WTC11 (cell line): ENCODE measurements around the gene SAPCD2. TPM values are rescaled to one million over a fixed set of nuclear protein-coding genes. Genes with fewer than 3 reads are reported as not detected.

Source experiments
- ATAC-seq: fragments of 200-7000 bp; cut with Tn5 transposase; 2 replicates; pipeline ENCODE4 v1.10.0; 2021; ENCODE audit warnings: mild to moderate bottlenecking, moderate library complexity
- CTCF ChIA-PET: fragments of 300-600 bp; sonication (Branson Sonifier 250); formaldehyde crosslinking; loops from one replicate; lab custom pipeline; 2021; ENCODE audit warnings: antibody characterized with exemption; lab: Charles Lee
- POLR2A ChIA-PET: fragments of 350-600 bp; sonication (Branson Sonifier 250); formaldehyde crosslinking; loops from one replicate; lab custom pipeline; 2021; ENCODE audit warnings: antibody characterized with exemption; lab: Charles Lee
- DNase-seq: peaks from one replicate; pipeline ENCODE4 v3.0.0; 2021; ENCODE audit warnings: low spot score
- H3K27ac Mint-ChIP-seq: 2 replicates; pipeline ENCODE4 v1.8.0; 2021; ENCODE audit warnings: mixed read lengths
- H3K27me3 Mint-ChIP-seq: 2 replicates; pipeline ENCODE4 v1.8.0; 2021; ENCODE audit warnings: low read depth, mild to moderate bottlenecking, moderate library complexity, mixed read lengths
- H3K36me3 Mint-ChIP-seq: 2 replicates; pipeline ENCODE4 v1.8.0; 2021; ENCODE audit warnings: mixed read lengths
- H3K4me1 Mint-ChIP-seq: 2 replicates; pipeline ENCODE4 v1.8.0; 2022; ENCODE audit warnings: mixed read lengths
- H3K4me3 Mint-ChIP-seq: 2 replicates; pipeline ENCODE4 v1.8.0; 2021; ENCODE audit warnings: mild to moderate bottlenecking, moderate library complexity, mixed read lengths
- H3K9me3 Mint-ChIP-seq: 2 replicates; pipeline ENCODE4 v1.8.0; 2021; ENCODE audit warnings: mixed read lengths
- CREB1 ChIP-seq: sonication (generic); formaldehyde crosslinking; IDR thresholded peaks from 2 replicates; pipeline ENCODE4 v1.8.0; 2023; ENCODE audit warnings: mild to moderate bottlenecking, missing genetic modification reagents
- ESRRA ChIP-seq: sonication (generic); formaldehyde crosslinking; IDR thresholded peaks from 2 replicates; pipeline ENCODE4 v1.8.1; 2022; ENCODE audit warnings: mild to moderate bottlenecking, missing genetic modification reagents, borderline replicate concordance
- FOXJ3 ChIP-seq: sonication (generic); formaldehyde crosslinking; IDR thresholded peaks from 2 replicates; pipeline ENCODE4 v1.9.0; 2021; ENCODE audit warnings: missing genetic modification reagents, mild to moderate bottlenecking, borderline replicate concordance
- FOXK1 ChIP-seq: sonication (generic); formaldehyde crosslinking; IDR thresholded peaks from 2 replicates; pipeline ENCODE4 v1.8.0; 2022; ENCODE audit warnings: mild to moderate bottlenecking, moderate library complexity, missing genetic modification reagents
- JAZF1 ChIP-seq: fragments of 250-450 bp; sonication (Bioruptor Pico); IDR thresholded peaks from 2 replicates; pipeline ENCODE4 v1.9.0; 2021; ENCODE audit warnings: moderate library complexity, mild to moderate bottlenecking, inconsistent platforms
- JUN ChIP-seq: sonication (generic); formaldehyde crosslinking; IDR thresholded peaks from 2 replicates; pipeline ENCODE4 v1.8.0; 2023; ENCODE audit warnings: mild to moderate bottlenecking, missing genetic modification reagents
- KAT7 ChIP-seq: sonication (generic); formaldehyde crosslinking; IDR thresholded peaks from 2 replicates; pipeline ENCODE4 v1.8.1; 2023; ENCODE audit warnings: missing genetic modification reagents, mild to moderate bottlenecking, borderline replicate concordance
- NR1H2 ChIP-seq: sonication (generic); formaldehyde crosslinking; IDR thresholded peaks from 2 replicates; pipeline ENCODE4 v1.9.0; 2021; ENCODE audit warnings: mild to moderate bottlenecking, moderate library complexity, missing genetic modification reagents
- NR3C1 ChIP-seq: sonication (generic); formaldehyde crosslinking; conservative IDR thresholded peaks from 2 replicates; pipeline ENCODE4 v1.8.1; 2023; ENCODE audit warnings: low read depth, mild to moderate bottlenecking, missing genetic modification reagents
- ZNF232 ChIP-seq: sonication (generic); formaldehyde crosslinking; IDR thresholded peaks from 2 replicates; pipeline ENCODE4 v1.8.0; 2022; ENCODE audit warnings: mild to moderate bottlenecking, missing genetic modification reagents
- ZNF317 ChIP-seq: sonication (generic); formaldehyde crosslinking; IDR thresholded peaks from 2 replicates; pipeline ENCODE4 v1.8.1; 2023; ENCODE audit warnings: low read depth, mild to moderate bottlenecking, moderate library complexity, missing genetic modification reagents, borderline replicate concordance
- ZNF416 ChIP-seq: fragments of 250-450 bp; sonication (Bioruptor Pico); IDR thresholded peaks from 2 replicates; pipeline ENCODE4 v1.9.0; 2021; ENCODE audit warnings: mild to moderate bottlenecking, inconsistent platforms
- total RNA-seq: library from RNA; stranded (reverse); gene quantifications from 3 replicates; pipeline ENCODE4 v1.2.3, GENCODE V29; 2021
- TF ChIP-seq, protein P1 (sequence below): fragments of 250-450 bp; sonication (Bioruptor Pico); IDR thresholded peaks from 2 replicates; pipeline ENCODE4 v1.9.0; 2021; ENCODE audit warnings: mild to moderate bottlenecking, borderline replicate concordance
- TF ChIP-seq, protein P2 (sequence below): sonication (generic); formaldehyde crosslinking; IDR thresholded peaks from 2 replicates; pipeline ENCODE4 v1.8.0; 2022; ENCODE audit warnings: mild to moderate bottlenecking, missing genetic modification reagents
- TF ChIP-seq, protein P3 (sequence below): fragments of 250-450 bp; sonication (Bioruptor Pico); IDR thresholded peaks from 2 replicates; pipeline ENCODE4 v1.9.0; 2021; ENCODE audit warnings: moderate library complexity, mild to moderate bottlenecking, inconsistent platforms, borderline replicate concordance
- TF ChIP-seq, protein P4 (sequence below): fragments of 250-450 bp; sonication (Bioruptor Pico); IDR thresholded peaks from 2 replicates; pipeline ENCODE4 v1.9.0; 2021; ENCODE audit warnings: mild to moderate bottlenecking
- TF ChIP-seq, protein P5 (sequence below): sonication (generic); formaldehyde crosslinking; IDR thresholded peaks from 2 replicates; pipeline ENCODE4 v1.8.1; 2023; ENCODE audit warnings: mild to moderate bottlenecking, missing genetic modification reagents

The SAPCD2 gene
- total RNA-seq, 1 experiment from 2014 or later = 67.0 TPM

DNA sequence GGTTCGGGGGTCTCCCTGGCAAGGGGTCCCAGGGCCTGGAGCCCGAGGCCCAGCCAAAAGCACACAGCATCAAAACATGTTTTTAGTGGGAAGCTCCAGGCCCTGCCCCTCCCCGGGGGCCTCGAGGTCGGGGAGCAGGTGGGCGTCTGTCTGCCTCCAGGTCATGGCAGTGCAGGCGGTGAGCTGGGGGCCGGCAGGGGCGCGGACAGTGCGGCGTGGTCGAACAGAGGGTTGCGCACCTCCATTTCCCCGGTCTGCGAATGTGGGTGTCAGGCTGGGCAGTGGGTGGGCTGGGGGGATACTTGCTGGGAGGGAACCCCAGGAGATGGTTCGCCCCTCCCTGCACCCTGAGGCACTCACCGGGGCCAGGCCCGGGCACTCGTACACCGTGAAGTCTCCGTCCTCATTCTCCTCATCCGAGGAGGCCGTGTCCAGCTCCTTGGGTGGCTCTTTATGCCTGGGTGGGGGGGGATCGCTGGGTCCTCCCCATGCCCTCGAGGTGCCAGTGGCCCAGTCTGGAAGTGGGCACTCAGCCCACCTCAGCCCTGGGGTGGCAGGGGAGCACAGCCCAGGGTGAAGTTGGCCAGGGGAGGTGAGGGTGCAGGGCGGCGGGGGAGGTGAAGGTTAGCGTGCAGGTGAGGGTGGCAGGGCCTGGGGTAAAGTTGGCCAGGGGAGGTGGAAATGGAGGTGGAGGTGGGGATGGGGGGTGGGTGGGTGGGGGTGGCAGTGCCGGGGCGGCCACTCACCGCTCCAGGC, 30.6 kb downstream of the SAPCD2 start (continued):
- TF ChIP-seq, protein P1, sequence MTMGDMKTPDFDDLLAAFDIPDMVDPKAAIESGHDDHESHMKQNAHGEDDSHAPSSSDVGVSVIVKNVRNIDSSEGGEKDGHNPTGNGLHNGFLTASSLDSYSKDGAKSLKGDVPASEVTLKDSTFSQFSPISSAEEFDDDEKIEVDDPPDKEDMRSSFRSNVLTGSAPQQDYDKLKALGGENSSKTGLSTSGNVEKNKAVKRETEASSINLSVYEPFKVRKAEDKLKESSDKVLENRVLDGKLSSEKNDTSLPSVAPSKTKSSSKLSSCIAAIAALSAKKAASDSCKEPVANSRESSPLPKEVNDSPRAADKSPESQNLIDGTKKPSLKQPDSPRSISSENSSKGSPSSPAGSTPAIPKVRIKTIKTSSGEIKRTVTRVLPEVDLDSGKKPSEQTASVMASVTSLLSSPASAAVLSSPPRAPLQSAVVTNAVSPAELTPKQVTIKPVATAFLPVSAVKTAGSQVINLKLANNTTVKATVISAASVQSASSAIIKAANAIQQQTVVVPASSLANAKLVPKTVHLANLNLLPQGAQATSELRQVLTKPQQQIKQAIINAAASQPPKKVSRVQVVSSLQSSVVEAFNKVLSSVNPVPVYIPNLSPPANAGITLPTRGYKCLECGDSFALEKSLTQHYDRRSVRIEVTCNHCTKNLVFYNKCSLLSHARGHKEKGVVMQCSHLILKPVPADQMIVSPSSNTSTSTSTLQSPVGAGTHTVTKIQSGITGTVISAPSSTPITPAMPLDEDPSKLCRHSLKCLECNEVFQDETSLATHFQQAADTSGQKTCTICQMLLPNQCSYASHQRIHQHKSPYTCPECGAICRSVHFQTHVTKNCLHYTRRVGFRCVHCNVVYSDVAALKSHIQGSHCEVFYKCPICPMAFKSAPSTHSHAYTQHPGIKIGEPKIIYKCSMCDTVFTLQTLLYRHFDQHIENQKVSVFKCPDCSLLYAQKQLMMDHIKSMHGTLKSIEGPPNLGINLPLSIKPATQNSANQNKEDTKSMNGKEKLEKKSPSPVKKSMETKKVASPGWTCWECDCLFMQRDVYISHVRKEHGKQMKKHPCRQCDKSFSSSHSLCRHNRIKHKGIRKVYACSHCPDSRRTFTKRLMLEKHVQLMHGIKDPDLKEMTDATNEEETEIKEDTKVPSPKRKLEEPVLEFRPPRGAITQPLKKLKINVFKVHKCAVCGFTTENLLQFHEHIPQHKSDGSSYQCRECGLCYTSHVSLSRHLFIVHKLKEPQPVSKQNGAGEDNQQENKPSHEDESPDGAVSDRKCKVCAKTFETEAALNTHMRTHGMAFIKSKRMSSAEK = no peak
- no peak for TF ChIP-seq FOXK1 (CRISPR knock-in tag)
- TF ChIP-seq ESRRA (CRISPR knock-in tag) = no peak

DNA sequence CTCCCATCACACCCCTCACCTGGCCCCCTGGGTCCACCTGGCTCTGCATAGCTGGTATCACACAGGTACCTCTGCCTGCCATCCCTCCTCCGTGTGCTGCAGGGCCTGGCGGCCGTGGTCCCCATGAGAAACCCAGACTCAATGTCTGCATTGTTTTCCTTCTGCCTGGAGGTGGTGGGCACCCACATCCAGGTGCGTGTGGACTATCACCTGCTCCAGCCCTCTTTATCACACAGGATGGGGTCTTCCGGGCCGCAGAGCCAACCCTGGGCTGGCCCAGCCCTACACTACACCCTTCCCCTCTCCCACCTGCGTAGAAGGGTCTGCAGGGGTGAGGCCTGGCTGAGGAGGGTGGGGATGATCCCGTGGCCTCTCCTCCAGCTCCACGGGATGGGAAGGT, 31.4 kb downstream of the SAPCD2 start:
- no peaks in the 10 kb centered on the region for H3K9me3 Mint-ChIP-seq
- no peak for TF ChIP-seq CREB1 (CRISPR knock-in tag)
- no peak for TF ChIP-seq ZNF232 (CRISPR knock-in tag)
- TF ChIP-seq, protein P2, sequence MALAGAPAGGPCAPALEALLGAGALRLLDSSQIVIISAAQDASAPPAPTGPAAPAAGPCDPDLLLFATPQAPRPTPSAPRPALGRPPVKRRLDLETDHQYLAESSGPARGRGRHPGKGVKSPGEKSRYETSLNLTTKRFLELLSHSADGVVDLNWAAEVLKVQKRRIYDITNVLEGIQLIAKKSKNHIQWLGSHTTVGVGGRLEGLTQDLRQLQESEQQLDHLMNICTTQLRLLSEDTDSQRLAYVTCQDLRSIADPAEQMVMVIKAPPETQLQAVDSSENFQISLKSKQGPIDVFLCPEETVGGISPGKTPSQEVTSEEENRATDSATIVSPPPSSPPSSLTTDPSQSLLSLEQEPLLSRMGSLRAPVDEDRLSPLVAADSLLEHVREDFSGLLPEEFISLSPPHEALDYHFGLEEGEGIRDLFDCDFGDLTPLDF (CRISPR knock-in tag) = no peak
- TF ChIP-seq KAT7 (CRISPR knock-in tag) = no peak
- TF ChIP-seq NR1H2 (CRISPR knock-in tag) = no peak
- TF ChIP-seq NR3C1 (CRISPR knock-in tag) = no peak
- TF ChIP-seq ZNF317 = no peak
- TF ChIP-seq, protein P3, sequence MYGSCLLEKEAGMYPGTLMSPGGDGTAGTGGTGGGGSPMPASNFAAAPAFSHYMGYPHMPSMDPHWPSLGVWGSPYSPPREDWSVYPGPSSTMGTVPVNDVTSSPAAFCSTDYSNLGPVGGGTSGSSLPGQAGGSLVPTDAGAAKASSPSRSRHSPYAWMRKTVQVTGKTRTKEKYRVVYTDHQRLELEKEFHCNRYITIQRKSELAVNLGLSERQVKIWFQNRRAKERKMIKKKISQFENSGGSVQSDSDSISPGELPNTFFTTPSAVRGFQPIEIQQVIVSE (CRISPR knock-in tag) = no peak
- TF ChIP-seq FOXJ3 (CRISPR knock-in tag) = no peak
- TF ChIP-seq JAZF1 (CRISPR knock-in tag) = no peak
- no peak for TF ChIP-seq JUN (CRISPR knock-in tag)
- TF ChIP-seq, protein P4, sequence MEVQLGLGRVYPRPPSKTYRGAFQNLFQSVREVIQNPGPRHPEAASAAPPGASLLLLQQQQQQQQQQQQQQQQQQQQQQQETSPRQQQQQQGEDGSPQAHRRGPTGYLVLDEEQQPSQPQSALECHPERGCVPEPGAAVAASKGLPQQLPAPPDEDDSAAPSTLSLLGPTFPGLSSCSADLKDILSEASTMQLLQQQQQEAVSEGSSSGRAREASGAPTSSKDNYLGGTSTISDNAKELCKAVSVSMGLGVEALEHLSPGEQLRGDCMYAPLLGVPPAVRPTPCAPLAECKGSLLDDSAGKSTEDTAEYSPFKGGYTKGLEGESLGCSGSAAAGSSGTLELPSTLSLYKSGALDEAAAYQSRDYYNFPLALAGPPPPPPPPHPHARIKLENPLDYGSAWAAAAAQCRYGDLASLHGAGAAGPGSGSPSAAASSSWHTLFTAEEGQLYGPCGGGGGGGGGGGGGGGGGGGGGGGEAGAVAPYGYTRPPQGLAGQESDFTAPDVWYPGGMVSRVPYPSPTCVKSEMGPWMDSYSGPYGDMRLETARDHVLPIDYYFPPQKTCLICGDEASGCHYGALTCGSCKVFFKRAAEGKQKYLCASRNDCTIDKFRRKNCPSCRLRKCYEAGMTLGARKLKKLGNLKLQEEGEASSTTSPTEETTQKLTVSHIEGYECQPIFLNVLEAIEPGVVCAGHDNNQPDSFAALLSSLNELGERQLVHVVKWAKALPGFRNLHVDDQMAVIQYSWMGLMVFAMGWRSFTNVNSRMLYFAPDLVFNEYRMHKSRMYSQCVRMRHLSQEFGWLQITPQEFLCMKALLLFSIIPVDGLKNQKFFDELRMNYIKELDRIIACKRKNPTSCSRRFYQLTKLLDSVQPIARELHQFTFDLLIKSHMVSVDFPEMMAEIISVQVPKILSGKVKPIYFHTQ (CRISPR knock-in tag) = no peak
- TF ChIP-seq, protein P5, sequence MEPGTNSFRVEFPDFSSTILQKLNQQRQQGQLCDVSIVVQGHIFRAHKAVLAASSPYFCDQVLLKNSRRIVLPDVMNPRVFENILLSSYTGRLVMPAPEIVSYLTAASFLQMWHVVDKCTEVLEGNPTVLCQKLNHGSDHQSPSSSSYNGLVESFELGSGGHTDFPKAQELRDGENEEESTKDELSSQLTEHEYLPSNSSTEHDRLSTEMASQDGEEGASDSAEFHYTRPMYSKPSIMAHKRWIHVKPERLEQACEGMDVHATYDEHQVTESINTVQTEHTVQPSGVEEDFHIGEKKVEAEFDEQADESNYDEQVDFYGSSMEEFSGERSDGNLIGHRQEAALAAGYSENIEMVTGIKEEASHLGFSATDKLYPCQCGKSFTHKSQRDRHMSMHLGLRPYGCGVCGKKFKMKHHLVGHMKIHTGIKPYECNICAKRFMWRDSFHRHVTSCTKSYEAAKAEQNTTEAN (CRISPR knock-in tag) = no peak
- no peak for TF ChIP-seq FOXK1 (CRISPR knock-in tag)
- no peak for TF ChIP-seq ZNF416 (CRISPR knock-in tag)
- no peaks in the 10 kb centered on the region for H3K4me1 Mint-ChIP-seq
- peaks cover 5% of the 10 kb centered on the region; the same call in 1 of the 2 replicates for H3K36me3 Mint-ChIP-seq
- no peak overlapping the region for H3K27ac Mint-ChIP-seq
- DNase-seq = no peak
- ATAC-seq = no peak
- CTCF ChIA-PET = interaction anchor here (0.6 to 4.6 kb wide), 3 partner anchors 10 to 185 kb away, joined by 3 to 23 read pairs (median 4); no protein-coding TSS in a partner anchor
- H3K27me3 Mint-ChIP-seq = no peaks in the 10 kb centered on the region
- POLR2A ChIA-PET = no interaction called here
- no peak overlapping the region for H3K4me3 Mint-ChIP-seq
